Bronchial epithelial cell (primary cell): ENCODE measurements around the gene ZDHHC8. TPM values are rescaled to one million over a fixed set of nuclear protein-coding genes. Genes with fewer than 3 reads are reported as not detected.
"Not testable (repeated sequence)": the region's sequence is repeated elsewhere in the genome, so short reads cannot be mapped to it uniquely, and the experiment has no call there.

Experiments used
- DNase-seq: peaks from one replicate; pipeline ENCODE4 v3.0.0-alpha.2; 2010; ENCODE audit warnings: low read depth
- FAIRE-seq: peaks from 2 replicates; lab custom pipeline; 2011; peaks lifted over from hg19 to GRCh38; lab: Jason Lieb, UNC
- H3K27me3 ChIP-seq: 2 replicates; pipeline ENCODE4 v1.5.1; 2011; ENCODE audit warnings: low read length; ENCODE audit not compliant: control insufficient read depth, insufficient read depth
- H3K36me3 ChIP-seq: 2 replicates; pipeline ENCODE4 v1.5.1; 2011; ENCODE audit warnings: low read length; ENCODE audit not compliant: control insufficient read depth, insufficient read depth
- H3K4me3 ChIP-seq: 2 replicates; pipeline ENCODE4 v1.5.1; 2011; ENCODE audit warnings: mild to moderate bottlenecking, low read depth, low read length, control low read depth
- CTCF ChIP-seq: IDR thresholded peaks from 2 replicates; pipeline ENCODE4 v1.5.1; 2011; ENCODE audit warnings: mild to moderate bottlenecking, moderate library complexity, low read length, control low read depth, inconsistent platforms; ENCODE audit not compliant: insufficient read depth, severe bottlenecking
- total RNA-seq: library from RNA; depleted of rRNA; stranded (reverse); fragments of >200 nt; gene quantifications from 2 replicates; pipeline ENCODE4 v1.2.1, GENCODE V29; 2014

The ZDHHC8 gene
- total RNA-seq, 1 donor from 2014 or later = 6.6 TPM

- H3K4me3 ChIP-seq = no peak overlapping the region
- no peaks in the 10 kb centered on the region for H3K27me3 ChIP-seq
- no peak for FAIRE-seq
- TF ChIP-seq CTCF = peak; percentile 98
- no peaks in the 10 kb centered on the region for H3K36me3 ChIP-seq
- peak; percentile 54 for DNase-seq
Observed at GRCh38 chr22:20156611-20157429, 25.2 kb downstream of the ZDHHC8 start.

GRCh38 chr22:20157430-20158183 is 26.0 kb downstream of the ZDHHC8 start:
- TF ChIP-seq CTCF = no peak
- no peak overlapping the region for H3K4me3 ChIP-seq
- no peak for FAIRE-seq
- no peaks in the 10 kb centered on the region for H3K36me3 ChIP-seq
- DNase-seq = no peak
- no peaks in the 10 kb centered on the region for H3K27me3 ChIP-seq

- TF ChIP-seq CTCF = no peak
- no peak for FAIRE-seq
- DNase-seq = no peak
- H3K36me3 ChIP-seq = no peaks in the 10 kb centered on the region
- H3K27me3 ChIP-seq = no peaks in the 10 kb centered on the region
- H3K4me3 ChIP-seq = no peak overlapping the region
Observed at GRCh38 chr22:20158391-20159036, 26.9 kb downstream of the ZDHHC8 start.

GRCh38 chr22:20159076-20159475 is 27.5 kb downstream of the ZDHHC8 start:
- no peaks in the 10 kb centered on the region for H3K36me3 ChIP-seq
- no peak overlapping the region for H3K4me3 ChIP-seq
- no peak for DNase-seq
- H3K27me3 ChIP-seq = no peaks in the 10 kb centered on the region
- FAIRE-seq = no peak
- no peak for TF ChIP-seq CTCF

- not testable (repeated sequence) for DNase-seq, H3K27me3 ChIP-seq, H3K4me3 ChIP-seq, H3K36me3 ChIP-seq, FAIRE-seq
Observed at GRCh38 chr22:20159531-20159930, 27.9 kb downstream of the ZDHHC8 start.

- no peak for TF ChIP-seq CTCF
- FAIRE-seq = no peak
- no peak overlapping the region for H3K4me3 ChIP-seq
- H3K27me3 ChIP-seq = no peaks in the 10 kb centered on the region
- no peak for DNase-seq
- no peaks in the 10 kb centered on the region for H3K36me3 ChIP-seq
Observed at GRCh38 chr22:20160041-20160440, 28.4 kb downstream of the ZDHHC8 start.
